HepG2 (cell line): ENCODE results near the gene LRRC8D. TPM values are rescaled to one million over a fixed set of nuclear protein-coding genes. Genes with fewer than 3 reads are reported as not detected.

Source experiments
- ARID5B ChIP-seq: IDR thresholded peaks from 2 replicates; pipeline ENCODE4 v1.4.0; 2020; ENCODE audit warnings: mild to moderate bottlenecking, missing genetic modification reagents
- CEBPG ChIP-seq: IDR thresholded peaks from 2 replicates; pipeline ENCODE4 v1.6.1; 2016
- E2F5 ChIP-seq: sonication (generic); formaldehyde crosslinking; conservative IDR thresholded peaks from 2 replicates; pipeline ENCODE4 v1.4.0; 2020; ENCODE audit warnings: missing genetic modification reagents
- GATAD1 ChIP-seq: IDR thresholded peaks from 2 replicates; pipeline ENCODE4 v1.6.1; 2016; ENCODE audit warnings: missing genetic modification reagents, missing compliant biosample characterization
- IRF9 ChIP-seq: sonication (generic); formaldehyde crosslinking; IDR thresholded peaks from 2 replicates; pipeline ENCODE4 v1.8.0; 2022; ENCODE audit warnings: missing genetic modification reagents, mild to moderate bottlenecking, borderline replicate concordance
- KDM4B ChIP-seq: sonication (generic); formaldehyde crosslinking; IDR thresholded peaks from 2 replicates; pipeline ENCODE4 v1.4.0; 2020; ENCODE audit warnings: missing genetic modification reagents
- RCOR2 ChIP-seq: IDR thresholded peaks from 2 replicates; pipeline ENCODE4 v1.6.1; 2016; ENCODE audit warnings: missing biosample characterization, missing genetic modification reagents
- RXRB ChIP-seq: IDR thresholded peaks from 2 replicates; pipeline ENCODE4 v1.6.1; 2016; ENCODE audit warnings: borderline replicate concordance, missing genetic modification reagents, missing compliant biosample characterization
- SOX13 ChIP-seq, 3 experiments: fragments of 450-650 bp in 1 of 3; sonication (generic) in 1 of 3; formaldehyde crosslinking in 1 of 3; IDR thresholded peaks in 2 of 3; conservative IDR thresholded peaks in 1 of 3; 2 replicates each; pipeline versions ENCODE4 v1.5.0 to v1.6.1; 2016 to 2020; ENCODE audit warnings: antibody characterized with exemption in 1 of 3, mild to moderate bottlenecking in 1 of 3, missing compliant biosample characterization in 1 of 3, missing genetic modification reagents in 1 of 3, moderate library complexity in 1 of 3
- SUZ12 ChIP-seq: fragments of 150-350 bp; IDR thresholded peaks from 2 replicates; pipeline ENCODE4 v1.6.1; 2014; ENCODE audit warnings: low read depth, low read length
- ZNF280D ChIP-seq: sonication (generic); formaldehyde crosslinking; IDR thresholded peaks from 2 replicates; pipeline ENCODE4 v1.5.1; 2020; ENCODE audit warnings: mild to moderate bottlenecking, missing genetic modification reagents
- ZNF430 ChIP-seq: sonication (generic); formaldehyde crosslinking; IDR thresholded peaks from 2 replicates; pipeline ENCODE4 v1.9.0; 2021; ENCODE audit warnings: mild to moderate bottlenecking, missing genetic modification reagents
- ZNF460 ChIP-seq: sonication (generic); formaldehyde crosslinking; IDR thresholded peaks from 2 replicates; pipeline ENCODE4 v1.5.1; 2020; ENCODE audit warnings: missing genetic modification reagents, mild to moderate bottlenecking, borderline replicate concordance
- ZNF501 ChIP-seq: sonication (generic); formaldehyde crosslinking; IDR thresholded peaks from 2 replicates; pipeline ENCODE4 v1.5.1; 2020; ENCODE audit warnings: mild to moderate bottlenecking, moderate library complexity, missing genetic modification reagents
- ZNF598 ChIP-seq: sonication (generic); formaldehyde crosslinking; IDR thresholded peaks from 2 replicates; pipeline ENCODE4 v1.5.1; 2020; ENCODE audit warnings: mild to moderate bottlenecking, missing genetic modification reagents, borderline replicate concordance
- ZNF607 ChIP-seq: sonication (generic); formaldehyde crosslinking; IDR thresholded peaks from 2 replicates; pipeline ENCODE4 v1.5.1; 2020; ENCODE audit warnings: missing genetic modification reagents, mild to moderate bottlenecking, borderline replicate concordance
- ZNF672 ChIP-seq: sonication (generic); formaldehyde crosslinking; IDR thresholded peaks from 2 replicates; pipeline ENCODE4 v1.8.1; 2022; ENCODE audit warnings: missing genetic modification reagents
- ZNF710 ChIP-seq: sonication (generic); formaldehyde crosslinking; IDR thresholded peaks from 2 replicates; pipeline ENCODE4 v1.5.0; 2020; ENCODE audit warnings: mild to moderate bottlenecking, missing genetic modification reagents, borderline replicate concordance
- ZNF781 ChIP-seq: sonication (generic); formaldehyde crosslinking; IDR thresholded peaks from 2 replicates; pipeline ENCODE4 v1.5.1; 2020; ENCODE audit warnings: borderline replicate concordance, mild to moderate bottlenecking, missing genetic modification reagents; ENCODE audit errors: not compliant biosample characterization
- polyA plus RNA-seq, 8 experiments: library from polyadenylated mRNA; depleted of rRNA in 3 of 8; stranded (reverse) in 7 of 8; unstranded in 1 of 8; fragments of >200 nt; fragmentation: Illumina TruSeq in 4 of 8; extraction: Trizol in 4 of 8; gene quantifications; 2 replicates each; pipeline versions ENCODE4 v1.2.1 to v1.2.3, GENCODE V29; 2011 to 2016; ENCODE audit warnings: low read depth in 4 of 8, missing spikeins in 1 of 8, mixed read lengths in 1 of 8; ENCODE audit not compliant: insufficient read depth in 1 of 8
- total RNA-seq, 5 experiments: library from RNA; depleted of rRNA; stranded (reverse); fragments of >200 nt; fragmentation: Illumina TruSeq; extraction: Trizol; gene quantifications; 2 replicates each; pipeline ENCODE4 v1.2.3, GENCODE V29; 2016; ENCODE audit warnings: low read depth in 1 of 5

LRRC8D gene
- total and polyA plus RNA-seq, 2 of the 13 experiments (the other 11 are each of a cell fraction or from before 2014, with no cell fraction given) = 29.9 to 45.5 TPM

GRCh38 chr1:89928506-89928905 lies 107.7 kb downstream of the LRRC8D start (continued):
- TF ChIP-seq ZNF280D (CRISPR knock-in tag) = no peak
- TF ChIP-seq CEBPG (CRISPR knock-in tag) = peak; percentile 14
- TF ChIP-seq RCOR2 (CRISPR knock-in tag) = peak; percentile 48
- TF ChIP-seq ZNF607 (CRISPR knock-in tag) = 0 out of 2 replicates have a peak, but pooled peaks have one; percentile 24
- peak; percentile 69; the same call in 1 of the 2 replicates for TF ChIP-seq RXRB
- TF ChIP-seq ZNF710 (CRISPR knock-in tag) = peak; percentile 87; the same call in 1 of the 2 replicates
- peak; percentile 79 for TF ChIP-seq ARID5B (CRISPR knock-in tag)
- TF ChIP-seq SUZ12 = no peak
- peak; percentile 47; the same call in 1 of the 2 replicates for TF ChIP-seq SOX13 (IDR thresholded peaks at IDR 0.05)
- TF ChIP-seq SOX13 (CRISPR knock-in tag; conservative IDR thresholded peaks at IDR 0.05 in 1 of 2, IDR thresholded peaks at IDR 0.05 in 1 of 2) = peak in 1 of 2 experiments; percentile 77; a peak in 2 of 4 replicates
- no peak for TF ChIP-seq E2F5
- TF ChIP-seq ZNF598 (CRISPR knock-in tag) = no peak
- no peak for TF ChIP-seq ZNF672
- TF ChIP-seq ZNF460 (CRISPR knock-in tag) = no peak
- TF ChIP-seq IRF9 (CRISPR knock-in tag) = no peak
- TF ChIP-seq GATAD1 = no peak
- no peak for TF ChIP-seq ZNF430 (CRISPR knock-in tag)
- no peak for TF ChIP-seq KDM4B (CRISPR knock-in tag)
- TF ChIP-seq ZNF781 = no peak
- TF ChIP-seq ZNF501 (CRISPR knock-in tag) = 0 out of 2 replicates have a peak, but pooled peaks have one; percentile 5
